GM23338 (cell line): Measurements from ENCODE around the gene TMEM252.

Source experiments
- EZH2phosphoT487 ChIP-seq: fragments of 200-600 bp; sonication (generic); IDR thresholded peaks from one replicate; pipeline ENCODE4 v1.8.1; 2018; ENCODE audit warnings: antibody characterized with exemption; ENCODE audit not compliant: unreplicated experiment
- TF ChIP-seq, protein P1 (sequence below), 2 experiments: fragments of 200-600 bp in 1 of 2; sonication (generic) in 1 of 2; conservative IDR thresholded peaks; 2 replicates each; pipeline versions ENCODE4 v1.5.1 to v1.6.1; 2016 to 2017; ENCODE audit warnings: antibody characterized with exemption in 2 of 2, low read depth in 2 of 2, mild to moderate bottlenecking in 2 of 2, moderate library complexity in 1 of 2

DNA sequence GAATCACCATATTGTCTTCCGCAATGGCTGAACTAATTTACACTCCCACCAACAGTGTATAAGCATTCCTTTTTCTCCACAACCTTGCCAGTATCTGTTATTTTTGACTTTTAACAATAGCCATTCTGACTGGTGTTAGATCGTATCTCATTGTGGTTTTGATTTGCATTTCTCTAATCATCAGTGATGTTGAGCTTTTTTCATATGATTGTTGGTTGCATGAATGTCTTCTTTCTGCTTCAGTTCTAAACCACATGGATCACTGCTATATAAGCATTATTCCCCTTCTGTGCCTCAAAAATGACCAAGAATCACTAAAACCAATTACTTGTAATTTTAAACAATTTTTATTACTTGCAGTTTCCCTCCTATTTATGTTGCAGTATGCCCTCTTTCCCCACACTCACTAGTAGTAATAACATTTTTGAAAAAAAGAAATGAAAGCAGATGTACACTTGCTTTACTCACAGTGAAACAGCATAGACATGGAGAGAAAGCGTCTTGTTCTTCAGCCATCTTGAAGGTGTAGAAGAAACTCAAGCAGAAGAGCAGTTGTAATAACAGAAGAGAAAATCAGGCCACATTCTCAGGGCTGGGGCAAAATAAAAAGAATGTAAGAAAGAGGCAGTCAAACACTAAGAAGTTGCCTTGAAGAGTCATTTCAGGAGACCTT is 4.5 kb upstream of the TMEM252 start:
- TF ChIP-seq, protein P1, sequence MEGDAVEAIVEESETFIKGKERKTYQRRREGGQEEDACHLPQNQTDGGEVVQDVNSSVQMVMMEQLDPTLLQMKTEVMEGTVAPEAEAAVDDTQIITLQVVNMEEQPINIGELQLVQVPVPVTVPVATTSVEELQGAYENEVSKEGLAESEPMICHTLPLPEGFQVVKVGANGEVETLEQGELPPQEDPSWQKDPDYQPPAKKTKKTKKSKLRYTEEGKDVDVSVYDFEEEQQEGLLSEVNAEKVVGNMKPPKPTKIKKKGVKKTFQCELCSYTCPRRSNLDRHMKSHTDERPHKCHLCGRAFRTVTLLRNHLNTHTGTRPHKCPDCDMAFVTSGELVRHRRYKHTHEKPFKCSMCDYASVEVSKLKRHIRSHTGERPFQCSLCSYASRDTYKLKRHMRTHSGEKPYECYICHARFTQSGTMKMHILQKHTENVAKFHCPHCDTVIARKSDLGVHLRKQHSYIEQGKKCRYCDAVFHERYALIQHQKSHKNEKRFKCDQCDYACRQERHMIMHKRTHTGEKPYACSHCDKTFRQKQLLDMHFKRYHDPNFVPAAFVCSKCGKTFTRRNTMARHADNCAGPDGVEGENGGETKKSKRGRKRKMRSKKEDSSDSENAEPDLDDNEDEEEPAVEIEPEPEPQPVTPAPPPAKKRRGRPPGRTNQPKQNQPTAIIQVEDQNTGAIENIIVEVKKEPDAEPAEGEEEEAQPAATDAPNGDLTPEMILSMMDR (conservative IDR thresholded peaks at IDR 0.05; ENCODE audit: low read depth in 2 of 2), result no peak
- TF ChIP-seq EZH2phosphoT487, result no peak
